HepG2 (cell line): Measurements from ENCODE around the gene JAK1. TPM values are rescaled to one million over a fixed set of nuclear protein-coding genes. Genes with fewer than 3 reads are reported as not detected.
A peak's percentile ranks its signal among the peaks of the same experiment; 100 is the strongest.

Experiments
- ATRX ChIP-seq: sonication (generic); formaldehyde crosslinking; IDR thresholded peaks from 2 replicates; pipeline ENCODE4 v1.4.0; 2020; ENCODE audit warnings: missing genetic modification reagents, borderline replicate concordance
- DNMT1 ChIP-seq: sonication (generic); formaldehyde crosslinking; IDR thresholded peaks from 2 replicates; pipeline ENCODE4 v1.5.1; 2020; ENCODE audit warnings: mild to moderate bottlenecking, missing genetic modification reagents
- HMG20B ChIP-seq: conservative IDR thresholded peaks from 2 replicates; pipeline ENCODE4 v1.6.1; 2016; ENCODE audit warnings: missing genetic modification reagents, missing compliant biosample characterization
- HOXA7 ChIP-seq: sonication (generic); formaldehyde crosslinking; IDR thresholded peaks from 2 replicates; pipeline ENCODE4 v1.8.1; 2022; ENCODE audit warnings: mild to moderate bottlenecking, missing genetic modification reagents, moderate library complexity
- IRF2 ChIP-seq: IDR thresholded peaks from 2 replicates; pipeline ENCODE4 v1.6.1; 2018; ENCODE audit warnings: missing genetic modification reagents, missing compliant biosample characterization
- ISL2 ChIP-seq: sonication (generic); formaldehyde crosslinking; IDR thresholded peaks from 2 replicates; pipeline ENCODE4 v1.5.0; 2020; ENCODE audit warnings: missing genetic modification reagents
- NAIF1 ChIP-seq: sonication (generic); formaldehyde crosslinking; IDR thresholded peaks from 2 replicates; pipeline ENCODE4 v1.5.0; 2020; ENCODE audit warnings: mild to moderate bottlenecking, missing genetic modification reagents, borderline replicate concordance
- PCBP2 ChIP-seq: fragments of 200-400 bp; formaldehyde crosslinking; optimal IDR thresholded peaks from 2 replicates; pipeline ENCODE3; 2018; ENCODE audit warnings: low read length, low read depth; ENCODE audit not compliant: poor library complexity, severe bottlenecking
- RARG ChIP-seq: sonication (generic); formaldehyde crosslinking; IDR thresholded peaks from 2 replicates; pipeline ENCODE4 v1.4.0; 2020; ENCODE audit warnings: low read depth, mild to moderate bottlenecking, missing genetic modification reagents
- RFXAP ChIP-seq: sonication (generic); formaldehyde crosslinking; IDR thresholded peaks from 2 replicates; pipeline ENCODE4 v1.4.0; 2020; ENCODE audit warnings: missing genetic modification reagents, borderline replicate concordance
- SIX1 ChIP-seq: sonication (generic); formaldehyde crosslinking; IDR thresholded peaks from 2 replicates; pipeline ENCODE4 v1.4.0; 2020; ENCODE audit warnings: missing genetic modification reagents, borderline replicate concordance
- SKI ChIP-seq: fragments of 450-650 bp; IDR thresholded peaks from one replicate; pipeline ENCODE4 v1.6.1; 2018; ENCODE audit warnings: mild to moderate bottlenecking; ENCODE audit not compliant: partially characterized antibody
- TOE1 ChIP-seq: sonication (generic); formaldehyde crosslinking; IDR thresholded peaks from 2 replicates; pipeline ENCODE4 v1.4.0; 2020; ENCODE audit warnings: mild to moderate bottlenecking, missing genetic modification reagents
- XRCC5 ChIP-seq: fragments of 200-400 bp; formaldehyde crosslinking; optimal IDR thresholded peaks from 2 replicates; pipeline ENCODE3; 2017; ENCODE audit warnings: mild to moderate bottlenecking, low read length
- ZBTB42 ChIP-seq: sonication (generic); formaldehyde crosslinking; IDR thresholded peaks from 2 replicates; pipeline ENCODE4 v1.5.0; 2020; ENCODE audit warnings: mild to moderate bottlenecking, missing genetic modification reagents
- ZMYM4 ChIP-seq: sonication (generic); formaldehyde crosslinking; IDR thresholded peaks from 2 replicates; pipeline ENCODE4 v1.8.1; 2023; ENCODE audit warnings: mild to moderate bottlenecking, missing genetic modification reagents
- ZNF562 ChIP-seq: sonication (generic); formaldehyde crosslinking; IDR thresholded peaks from 2 replicates; pipeline ENCODE4 v1.8.0; 2022; ENCODE audit warnings: missing genetic modification reagents, borderline replicate concordance
- ZNF83 ChIP-seq: sonication (generic); formaldehyde crosslinking; IDR thresholded peaks from 2 replicates; pipeline ENCODE4 v1.4.0; 2020; ENCODE audit warnings: missing genetic modification reagents, mild to moderate bottlenecking, borderline replicate concordance
- polyA plus RNA-seq, 8 experiments: library from polyadenylated mRNA; depleted of rRNA in 3 of 8; stranded (reverse) in 7 of 8; unstranded in 1 of 8; fragments of >200 nt; fragmentation: Illumina TruSeq in 4 of 8; extraction: Trizol in 4 of 8; gene quantifications; 2 replicates each; pipeline versions ENCODE4 v1.2.1 to v1.2.3, GENCODE V29; 2011 to 2016; ENCODE audit warnings: low read depth in 4 of 8, missing spikeins in 1 of 8, mixed read lengths in 1 of 8; ENCODE audit not compliant: insufficient read depth in 1 of 8
- total RNA-seq, 5 experiments: library from RNA; depleted of rRNA; stranded (reverse); fragments of >200 nt; fragmentation: Illumina TruSeq; extraction: Trizol; gene quantifications; 2 replicates each; pipeline ENCODE4 v1.2.3, GENCODE V29; 2016; ENCODE audit warnings: low read depth in 1 of 5
- TF ChIP-seq, protein P1 (sequence below): IDR thresholded peaks from 2 replicates; pipeline ENCODE4 v1.6.1; 2018; ENCODE audit warnings: missing genetic modification reagents
- TF ChIP-seq, protein P2 (sequence below): sonication (generic); formaldehyde crosslinking; IDR thresholded peaks from 2 replicates; pipeline ENCODE4 v1.8.0; 2022; ENCODE audit warnings: missing genetic modification reagents, mild to moderate bottlenecking, moderate library complexity, borderline replicate concordance
- TF ChIP-seq, protein P3 (sequence below): sonication (generic); formaldehyde crosslinking; IDR thresholded peaks from 2 replicates; pipeline ENCODE4 v1.8.1; 2022; ENCODE audit warnings: mild to moderate bottlenecking, missing genetic modification reagents
- TF ChIP-seq, protein P4 (sequence below): sonication (generic); formaldehyde crosslinking; IDR thresholded peaks from 2 replicates; pipeline ENCODE4 v1.8.1; 2023; ENCODE audit warnings: mild to moderate bottlenecking, missing genetic modification reagents

Gene JAK1
- total and polyA plus RNA-seq, 2 of the 13 experiments (the other 11 are each of a cell fraction or from before 2014, with no cell fraction given), result 23.9 to 42.4 TPM

DNA sequence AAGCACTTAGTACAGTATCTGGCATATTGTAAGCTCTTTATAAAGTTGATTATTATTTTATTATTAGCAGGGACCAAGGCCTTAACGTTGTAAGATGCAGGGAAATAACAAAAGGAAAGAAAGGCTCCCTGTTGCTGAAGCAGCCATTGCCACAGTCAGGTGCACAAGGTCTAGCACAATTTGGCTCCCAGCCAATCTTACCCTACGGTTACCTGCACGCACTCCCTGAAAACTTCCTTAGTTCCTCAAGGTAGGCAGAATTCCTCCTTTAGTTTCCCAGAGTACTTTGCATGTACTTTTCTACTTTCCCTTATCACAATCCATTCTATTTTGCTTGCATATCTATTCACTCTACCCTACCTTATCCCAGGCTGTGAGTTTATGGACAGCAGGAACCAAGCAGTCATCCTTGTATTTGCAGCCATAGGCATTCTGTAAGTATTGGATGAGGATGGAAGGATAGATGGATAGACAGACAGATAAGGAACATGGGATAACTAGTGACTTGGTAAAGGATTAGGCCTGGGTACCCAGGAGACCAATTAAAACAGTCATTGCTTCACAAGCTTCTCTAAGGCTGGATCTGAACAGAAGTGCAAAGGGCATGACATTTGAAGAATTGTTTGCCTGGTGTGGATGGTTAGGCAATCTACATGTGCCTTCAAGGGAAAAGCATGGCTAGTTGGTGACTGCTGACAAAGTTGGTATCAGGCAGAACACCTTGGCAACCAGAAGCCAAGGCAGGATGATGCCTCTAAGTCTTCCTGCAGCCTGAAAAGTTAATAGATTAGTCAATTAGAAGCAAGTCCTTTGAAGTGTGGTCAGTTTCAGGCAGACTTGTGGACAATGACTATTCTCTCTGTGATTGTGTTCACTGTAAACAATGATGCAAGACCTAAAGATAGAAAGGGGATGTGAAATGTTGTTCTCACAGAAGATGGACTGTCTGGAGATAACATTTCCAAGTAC is 20.8 kb upstream of the JAK1 start (continued):
- TF ChIP-seq, protein P1, sequence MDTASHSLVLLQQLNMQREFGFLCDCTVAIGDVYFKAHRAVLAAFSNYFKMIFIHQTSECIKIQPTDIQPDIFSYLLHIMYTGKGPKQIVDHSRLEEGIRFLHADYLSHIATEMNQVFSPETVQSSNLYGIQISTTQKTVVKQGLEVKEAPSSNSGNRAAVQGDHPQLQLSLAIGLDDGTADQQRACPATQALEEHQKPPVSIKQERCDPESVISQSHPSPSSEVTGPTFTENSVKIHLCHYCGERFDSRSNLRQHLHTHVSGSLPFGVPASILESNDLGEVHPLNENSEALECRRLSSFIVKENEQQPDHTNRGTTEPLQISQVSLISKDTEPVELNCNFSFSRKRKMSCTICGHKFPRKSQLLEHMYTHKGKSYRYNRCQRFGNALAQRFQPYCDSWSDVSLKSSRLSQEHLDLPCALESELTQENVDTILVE (CRISPR knock-in tag), result no peak; the same call in 1 of the 2 replicates
- TF ChIP-seq DNMT1 (CRISPR knock-in tag), result no peak
- TF ChIP-seq SIX1 (CRISPR knock-in tag), result peak; percentile 64; the same call in 1 of the 2 replicates
- no peak for TF ChIP-seq RFXAP (CRISPR knock-in tag)
- TF ChIP-seq RARG, result no peak
- no peak for TF ChIP-seq ZBTB42
- peak; percentile 58 for TF ChIP-seq IRF2 (CRISPR knock-in tag)
- no peak for TF ChIP-seq ATRX (CRISPR knock-in tag)
- TF ChIP-seq NAIF1 (CRISPR knock-in tag), result no peak
- no peak; the same call in 1 of the 2 replicates for TF ChIP-seq ZMYM4 (CRISPR knock-in tag)
- no peak for TF ChIP-seq TOE1 (CRISPR knock-in tag)
- no peak for TF ChIP-seq ZNF562
- TF ChIP-seq, protein P2, sequence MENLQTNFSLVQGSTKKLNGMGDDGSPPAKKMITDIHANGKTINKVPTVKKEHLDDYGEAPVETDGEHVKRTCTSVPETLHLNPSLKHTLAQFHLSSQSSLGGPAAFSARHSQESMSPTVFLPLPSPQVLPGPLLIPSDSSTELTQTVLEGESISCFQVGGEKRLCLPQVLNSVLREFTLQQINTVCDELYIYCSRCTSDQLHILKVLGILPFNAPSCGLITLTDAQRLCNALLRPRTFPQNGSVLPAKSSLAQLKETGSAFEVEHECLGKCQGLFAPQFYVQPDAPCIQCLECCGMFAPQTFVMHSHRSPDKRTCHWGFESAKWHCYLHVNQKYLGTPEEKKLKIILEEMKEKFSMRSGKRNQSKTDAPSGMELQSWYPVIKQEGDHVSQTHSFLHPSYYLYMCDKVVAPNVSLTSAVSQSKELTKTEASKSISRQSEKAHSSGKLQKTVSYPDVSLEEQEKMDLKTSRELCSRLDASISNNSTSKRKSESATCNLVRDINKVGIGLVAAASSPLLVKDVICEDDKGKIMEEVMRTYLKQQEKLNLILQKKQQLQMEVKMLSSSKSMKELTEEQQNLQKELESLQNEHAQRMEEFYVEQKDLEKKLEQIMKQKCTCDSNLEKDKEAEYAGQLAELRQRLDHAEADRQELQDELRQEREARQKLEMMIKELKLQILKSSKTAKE (CRISPR knock-in tag), result peak; percentile 72
- TF ChIP-seq, protein P3, sequence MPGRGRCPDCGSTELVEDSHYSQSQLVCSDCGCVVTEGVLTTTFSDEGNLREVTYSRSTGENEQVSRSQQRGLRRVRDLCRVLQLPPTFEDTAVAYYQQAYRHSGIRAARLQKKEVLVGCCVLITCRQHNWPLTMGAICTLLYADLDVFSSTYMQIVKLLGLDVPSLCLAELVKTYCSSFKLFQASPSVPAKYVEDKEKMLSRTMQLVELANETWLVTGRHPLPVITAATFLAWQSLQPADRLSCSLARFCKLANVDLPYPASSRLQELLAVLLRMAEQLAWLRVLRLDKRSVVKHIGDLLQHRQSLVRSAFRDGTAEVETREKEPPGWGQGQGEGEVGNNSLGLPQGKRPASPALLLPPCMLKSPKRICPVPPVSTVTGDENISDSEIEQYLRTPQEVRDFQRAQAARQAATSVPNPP, result no peak
- TF ChIP-seq XRCC5, result no peak
- TF ChIP-seq, protein P4, sequence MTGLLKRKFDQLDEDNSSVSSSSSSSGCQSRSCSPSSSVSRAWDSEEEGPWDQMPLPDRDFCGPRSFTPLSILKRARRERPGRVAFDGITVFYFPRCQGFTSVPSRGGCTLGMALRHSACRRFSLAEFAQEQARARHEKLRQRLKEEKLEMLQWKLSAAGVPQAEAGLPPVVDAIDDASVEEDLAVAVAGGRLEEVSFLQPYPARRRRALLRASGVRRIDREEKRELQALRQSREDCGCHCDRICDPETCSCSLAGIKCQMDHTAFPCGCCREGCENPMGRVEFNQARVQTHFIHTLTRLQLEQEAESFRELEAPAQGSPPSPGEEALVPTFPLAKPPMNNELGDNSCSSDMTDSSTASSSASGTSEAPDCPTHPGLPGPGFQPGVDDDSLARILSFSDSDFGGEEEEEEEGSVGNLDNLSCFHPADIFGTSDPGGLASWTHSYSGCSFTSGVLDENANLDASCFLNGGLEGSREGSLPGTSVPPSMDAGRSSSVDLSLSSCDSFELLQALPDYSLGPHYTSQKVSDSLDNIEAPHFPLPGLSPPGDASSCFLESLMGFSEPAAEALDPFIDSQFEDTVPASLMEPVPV (CRISPR knock-in tag), result no peak
- TF ChIP-seq HMG20B (CRISPR knock-in tag), result 0 out of 2 replicates have a peak, but pooled peaks have one; percentile 27
- TF ChIP-seq SKI, result peak; percentile 77
- peak; percentile 88 for TF ChIP-seq ISL2 (CRISPR knock-in tag)
- no peak for TF ChIP-seq HOXA7 (CRISPR knock-in tag)
- TF ChIP-seq ZNF83 (CRISPR knock-in tag), result no peak
- no peak for TF ChIP-seq PCBP2
